NCI-H128 (cell line): ENCODE results near the gene MCC.

Experiments used
- DNase-seq: peaks from one replicate; lab custom pipeline; 2025; ENCODE audit not compliant: unreplicated experiment; lab: John Stamatoyannopoulos, UW

MCC gene

GRCh38 chr5:113062869-113063508, 425.3 kb downstream of the MCC start:
- no peak for DNase-seq

DNA sequence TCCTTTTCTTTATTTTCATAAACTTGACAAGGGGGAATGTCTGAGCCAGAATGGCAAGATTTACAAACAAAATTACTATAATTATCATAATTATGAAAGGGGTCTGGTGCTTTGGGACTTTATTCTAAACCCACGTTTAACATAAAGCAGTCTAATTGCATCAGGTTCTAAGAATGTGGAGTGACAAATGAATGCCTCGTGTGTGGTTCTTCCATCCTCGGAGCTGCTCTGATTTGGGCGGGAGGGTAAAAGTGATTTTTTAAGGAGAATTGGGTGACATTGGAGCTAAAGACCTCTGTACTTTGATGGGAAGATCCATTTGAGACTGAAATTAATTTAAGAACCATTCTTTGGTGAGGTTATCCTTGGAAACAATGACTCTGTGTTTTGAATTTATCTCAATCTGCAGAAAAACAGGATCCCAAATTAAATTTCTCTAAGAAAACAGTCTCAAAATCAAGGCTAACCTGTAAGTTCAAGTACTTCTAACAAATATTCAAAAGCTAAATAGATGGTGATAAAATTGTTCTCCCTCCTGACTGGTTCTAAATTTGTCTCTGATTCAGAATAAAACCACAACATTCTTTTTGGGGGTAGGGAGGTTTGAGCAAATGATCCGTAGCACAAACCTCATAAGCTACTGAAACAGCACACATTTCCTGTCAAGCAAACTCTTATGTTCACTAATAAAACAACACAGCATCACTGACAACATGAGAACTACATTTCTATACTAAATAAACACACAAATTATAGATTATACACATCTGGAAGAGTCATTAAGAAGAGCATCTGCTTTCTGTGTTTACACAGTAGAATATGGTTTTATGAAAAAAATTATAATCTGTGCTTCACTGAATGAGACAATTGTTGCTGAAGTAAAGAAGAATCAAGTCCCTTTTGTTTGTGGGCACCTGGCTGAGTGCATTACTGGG, 426.1 kb downstream of the MCC start:
- DNase-seq: no peak

DNA sequence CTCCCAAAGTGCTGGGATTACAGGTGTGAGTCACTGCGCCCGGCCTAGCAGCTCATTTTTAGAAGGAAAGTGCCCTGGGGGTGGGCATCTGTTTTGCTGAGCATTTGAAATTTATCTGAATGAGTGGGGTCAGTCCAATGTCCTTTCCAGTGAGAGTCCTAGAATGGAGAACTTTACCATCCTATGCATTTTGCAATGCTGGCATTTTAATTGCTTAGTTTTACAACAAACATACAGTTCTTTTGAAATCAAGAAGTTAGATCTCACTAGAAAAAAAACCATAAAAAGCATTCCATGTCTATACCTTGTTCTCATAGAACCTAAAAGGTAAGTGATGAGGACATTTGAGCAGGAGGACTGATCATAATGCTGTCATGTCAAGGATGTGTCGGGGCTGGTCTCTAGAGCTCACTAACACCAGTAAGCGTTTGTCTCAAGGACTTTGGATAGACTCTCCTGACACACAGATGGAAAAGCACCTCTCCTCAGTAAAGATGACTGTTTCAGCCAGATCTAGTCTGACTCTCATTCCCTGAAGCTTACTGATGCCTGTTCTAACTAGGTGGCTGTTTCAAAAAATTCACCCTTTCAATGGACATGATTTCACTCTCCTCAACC, 427.7 kb downstream of the MCC start:
- no peak for DNase-seq

DNA sequence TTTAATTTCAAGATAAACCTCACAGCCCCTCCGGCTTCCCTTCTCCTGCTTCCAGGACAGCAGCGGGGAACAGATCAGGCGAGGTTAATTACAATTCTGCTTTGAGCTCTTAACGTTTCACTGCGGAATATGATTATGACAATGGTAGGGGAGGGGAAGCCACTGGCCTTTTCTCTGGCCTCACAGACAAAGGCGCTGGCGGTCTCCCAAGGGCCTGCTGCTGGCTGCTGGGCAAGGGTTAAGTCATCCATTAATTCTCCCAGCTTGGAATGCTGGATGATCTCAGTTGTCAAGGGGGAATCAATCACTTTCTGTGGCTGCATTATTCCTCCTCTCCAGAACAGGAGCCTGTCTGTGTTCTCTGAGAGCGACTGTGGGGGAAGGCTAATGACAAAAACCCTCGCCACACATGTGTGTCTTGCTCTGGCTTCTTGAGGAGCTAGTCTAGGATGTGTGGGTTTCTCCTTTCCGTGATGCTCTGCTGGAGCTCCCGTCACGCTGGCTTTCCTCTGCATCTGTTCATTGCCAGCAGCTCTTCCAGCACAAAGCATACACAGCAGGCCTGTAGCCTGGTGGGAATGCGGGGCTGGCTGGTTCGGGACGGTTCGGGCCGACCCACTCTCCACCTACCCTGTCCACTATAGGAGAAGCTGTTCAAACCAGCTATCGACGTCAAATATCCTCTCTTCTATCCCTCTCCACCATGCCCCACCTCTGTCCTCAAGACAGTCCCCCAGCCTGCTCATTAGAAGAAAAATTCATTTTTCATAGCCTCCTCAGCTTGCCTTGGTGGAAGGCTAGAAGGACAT, 428.8 kb downstream of the MCC start:
- no peak for DNase-seq

GRCh38 chr5:113058706-113059226, 429.5 kb downstream of the MCC start:
- no peak for DNase-seq

DNA sequence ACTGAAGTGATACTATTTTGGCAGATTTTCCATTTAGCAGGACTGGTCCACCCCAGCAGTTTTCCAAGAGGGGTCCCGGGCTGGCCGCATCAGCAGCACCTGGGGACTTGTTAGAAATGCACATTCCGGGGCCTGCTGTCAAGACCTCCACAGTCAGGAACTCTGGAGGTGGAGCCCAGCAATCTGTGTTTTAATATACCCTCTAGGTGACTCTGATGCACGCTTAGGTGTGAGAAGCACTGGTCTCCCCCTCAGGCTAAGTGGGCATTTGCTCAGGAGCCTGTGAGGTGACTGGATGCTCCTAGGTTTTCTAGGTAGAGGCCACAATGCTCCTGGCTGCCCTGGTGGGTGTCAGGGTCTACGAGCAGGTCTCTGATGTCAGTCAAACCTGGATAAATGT, 430.0 kb downstream of the MCC start:
- no peak for DNase-seq

- DNase-seq: no peak
These were observed 430.7 kb downstream of the MCC start for GRCh38 chr5:113057557-113057984.

DNA sequence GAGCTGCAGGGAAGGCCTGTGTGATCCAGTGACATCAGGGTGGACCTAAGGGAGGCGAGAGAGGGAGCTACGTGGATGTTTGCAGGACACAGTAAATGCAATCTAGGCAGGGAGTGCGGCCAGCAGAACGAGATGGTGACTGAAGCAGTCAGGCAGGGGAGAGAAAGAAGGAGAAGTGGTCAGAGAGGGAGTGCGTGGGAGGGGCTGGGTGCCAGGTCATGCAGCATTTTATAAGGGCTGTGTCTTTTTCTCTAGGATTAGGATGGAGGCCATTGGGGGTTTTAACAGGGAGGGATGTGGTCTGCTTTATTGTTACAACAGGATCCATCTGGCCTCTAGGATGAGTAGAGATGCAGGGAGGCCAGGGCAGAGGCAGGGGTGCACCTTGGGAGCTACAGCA, 431.3 kb downstream of the MCC start:
- no peak for DNase-seq

GRCh38 chr5:113054899-113055298, 433.4 kb downstream of the MCC start:
- no peak for DNase-seq

GRCh38 chr5:113053511-113053995, 434.7 kb downstream of the MCC start:
- DNase-seq: no peak

GRCh38 chr5:113052041-113052795, 436.0 kb downstream of the MCC start:
- no peak for DNase-seq

DNA sequence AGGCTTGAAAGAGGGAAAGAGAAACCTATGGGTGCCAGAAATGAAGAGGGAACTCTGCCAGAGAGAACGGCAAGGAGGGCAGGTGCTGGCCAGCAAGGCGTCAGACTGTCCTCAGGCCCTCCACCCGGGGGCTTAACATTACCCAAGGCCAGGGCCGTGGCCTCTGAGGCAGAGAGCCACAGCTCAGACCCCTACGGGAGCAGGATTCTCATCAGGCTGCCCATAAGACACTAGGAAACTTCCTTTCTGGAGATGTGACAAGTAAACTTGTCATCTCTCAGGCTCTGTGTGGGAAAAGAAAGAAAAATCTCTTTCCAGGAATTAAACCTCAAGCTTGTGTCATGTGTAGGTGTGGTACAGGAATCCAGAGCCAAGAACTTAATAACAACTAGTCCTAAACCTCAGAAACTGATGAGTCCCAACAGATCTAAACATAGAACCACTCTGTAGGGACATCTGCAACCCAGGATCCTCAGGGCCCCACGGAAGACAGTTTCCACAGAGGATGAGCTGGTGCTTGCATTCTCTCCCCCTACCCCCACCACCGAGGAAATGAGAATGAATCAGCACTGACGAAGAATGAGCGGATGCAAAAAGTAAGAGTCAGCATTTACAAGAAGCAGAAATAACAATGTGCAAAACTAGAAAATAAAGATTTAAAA, 437.4 kb downstream of the MCC start:
- DNase-seq: no peak

GRCh38 chr5:113048931-113049330, 439.3 kb downstream of the MCC start:
- no peak for DNase-seq

GRCh38 chr5:113047733-113048652, 440.3 kb downstream of the MCC start:
- no peak for DNase-seq

GRCh38 chr5:113047234-113047633, 441.0 kb downstream of the MCC start:
- DNase-seq: no peak

GRCh38 chr5:113044776-113045465, 443.3 kb downstream of the MCC start:
- no peak for DNase-seq

DNA sequence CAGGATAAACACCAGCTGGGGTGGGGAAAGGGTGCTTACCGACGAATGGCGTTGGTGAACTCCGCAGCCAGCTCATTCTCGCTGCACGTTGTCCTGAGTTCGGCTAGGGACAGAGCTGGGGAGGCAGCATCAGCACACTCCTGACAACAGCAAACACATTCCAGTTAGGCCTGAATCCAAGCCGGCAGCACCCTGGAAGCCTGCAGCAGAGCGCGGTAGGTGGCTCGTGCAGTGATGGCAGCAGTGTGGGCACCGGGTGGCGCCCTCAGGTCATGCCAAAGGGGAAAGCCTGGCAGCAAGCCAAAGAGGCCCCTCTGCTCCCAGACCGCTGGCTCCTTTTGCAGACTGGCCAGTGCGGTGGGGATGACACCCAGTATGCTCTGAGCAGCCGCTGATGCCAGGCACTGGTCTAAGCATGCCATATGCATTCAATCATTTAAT, 444.7 kb downstream of the MCC start:
- DNase-seq: no peak
